ENCODE measurements around the gene MAD1L1.

- TF ChIP-seq CTCF (IDR thresholded peaks at IDR 0.05; ENCODE audit: extremely low read depth in 1 of 2, insufficient read depth in 1 of 2, low read depth in 1 of 2, low read length in 2 of 2) (no peak), EZH2 (IDR thresholded peaks at IDR 0.05; ENCODE audit: borderline replicate concordance, low read depth, low read length, severe bottlenecking) (no peak), JUN (IDR thresholded peaks at IDR 0.05; ENCODE audit: borderline replicate concordance, insufficient read depth, insufficient read length, low read depth) (no peak), POLR2A (IDR thresholded peaks at IDR 0.05; ENCODE audit: low read depth, low read length) (no peak), FOS (IDR thresholded peaks at IDR 0.05; ENCODE audit: borderline replicate concordance, insufficient read depth, low read length) (no peak), GATA2 (IDR thresholded peaks at IDR 0.05; ENCODE audit: insufficient read depth, insufficient read length, low read depth, low read length) (no peak), POLR2AphosphoS5 (IDR thresholded peaks at IDR 0.05; ENCODE audit: insufficient read depth, low read depth, low read length) (no peak), MAX (IDR thresholded peaks at IDR 0.05; ENCODE audit: insufficient read depth, insufficient read length) (no peak), MYC (IDR thresholded peaks at IDR 0.05; ENCODE audit: low read depth, low read length) (no peak)
Measured at GRCh38 chr7:2151237-2151636, 81.5 kb downstream of the MAD1L1 start.
